Activated T-cell treated with anti-CD3 and anti-CD28 coated beads, Interleukin-2, amount 50 U/mL, for 24 hours (primary cell): ENCODE data around the gene PRRC2B.
"Not testable (repeated sequence)": the region's sequence is repeated elsewhere in the genome, so short reads cannot be mapped to it uniquely, and the experiment has no call there.

Source experiments
- DNase-seq: peaks from one replicate; pipeline ENCODE4 v3.0.0-alpha.2; 2020
- H3K27ac Mint-ChIP-seq: 2 replicates; pipeline ENCODE4 v1.8.0; 2020; ENCODE audit warnings: mild to moderate bottlenecking, mixed read lengths
- H3K27me3 Mint-ChIP-seq: 2 replicates; pipeline ENCODE4 v1.8.0; 2020; ENCODE audit warnings: mixed read lengths
- H3K36me3 Mint-ChIP-seq: 2 replicates; pipeline ENCODE4 v1.8.0; 2020; ENCODE audit warnings: low read depth, mixed read lengths
- H3K4me1 Mint-ChIP-seq: 2 replicates; pipeline ENCODE4 v1.8.0; 2020; ENCODE audit warnings: low read depth, mixed read lengths
- H3K4me3 Mint-ChIP-seq: 2 replicates; pipeline ENCODE4 v1.8.0; 2020; ENCODE audit warnings: mild to moderate bottlenecking, moderate library complexity, mixed read lengths
- H3K9me3 Mint-ChIP-seq: 2 replicates; pipeline ENCODE4 v1.8.0; 2020; ENCODE audit warnings: mixed read lengths

The PRRC2B gene

GRCh38 chr9:131393622-131394463, at the start of gene PRRC2B:
TSS of gene PRRC2B (plus strand) at chr9:131394086. CDS start at chr9:131430145, 36,059 bp downstream.
- no peaks in the 10 kb centered on the region for H3K27me3 Mint-ChIP-seq
- no peaks in the 10 kb centered on the region for H3K9me3 Mint-ChIP-seq
- H3K4me1 Mint-ChIP-seq: peaks cover 43% of the 10 kb centered on the region
- peaks cover 30% of the 10 kb centered on the region for H3K36me3 Mint-ChIP-seq
- H3K4me3 Mint-ChIP-seq: peak within 1 kb of the TSS; percentile 92
- peak within 1 kb of the TSS; percentile 96 for H3K27ac Mint-ChIP-seq
- peak; percentile 87 for DNase-seq

- not testable (repeated sequence) for H3K9me3 Mint-ChIP-seq
These were observed 48.9 kb upstream of the PRRC2B start for GRCh38 chr9:131344931-131345535.

GRCh38 chr9:131346559-131346958, 47.3 kb upstream of the PRRC2B start:
- no peaks in the 10 kb centered on the region for H3K36me3 Mint-ChIP-seq

More at GRCh38 chr9:131344931-131345535, 48.9 kb upstream of the PRRC2B start:
- DNase-seq, H3K4me1 Mint-ChIP-seq, H3K4me3 Mint-ChIP-seq, H3K27me3 Mint-ChIP-seq, H3K36me3 Mint-ChIP-seq, H3K27ac Mint-ChIP-seq: not testable (repeated sequence)

GRCh38 chr9:131347376-131348020, 46.4 kb upstream of the PRRC2B start:
- DNase-seq: no peak
- Mint-ChIP-seq H3K4me1 (peaks cover 10% of the 10 kb centered on the region), H3K9me3 (no peaks in the 10 kb centered on the region), H3K36me3 (no peaks in the 10 kb centered on the region), H3K27me3 (no peaks in the 10 kb centered on the region), H3K4me3 (no peak overlapping the region), H3K27ac (no peak overlapping the region)

More at GRCh38 chr9:131346559-131346958, 47.3 kb upstream of the PRRC2B start:
- Mint-ChIP-seq H3K4me1 (peaks cover 10% of the 10 kb centered on the region), H3K4me3 (no peak overlapping the region), H3K27me3 (no peaks in the 10 kb centered on the region), H3K9me3 (no peaks in the 10 kb centered on the region), H3K27ac (no peak overlapping the region)
- DNase-seq: no peak

- Mint-ChIP-seq H3K27ac (no peak overlapping the region), H3K4me1 (peaks cover 10% of the 10 kb centered on the region), H3K9me3 (no peaks in the 10 kb centered on the region)
These were observed 45.0 kb upstream of the PRRC2B start for GRCh38 chr9:131348631-131349521.

GRCh38 chr9:131349522-131349880, 44.4 kb upstream of the PRRC2B start:
- Mint-ChIP-seq H3K27ac (no peak overlapping the region), H3K36me3 (no peaks in the 10 kb centered on the region), H3K4me1 (peaks cover 10% of the 10 kb centered on the region), H3K9me3 (no peaks in the 10 kb centered on the region), H3K27me3 (no peaks in the 10 kb centered on the region), H3K4me3 (no peak overlapping the region)
- no peak for DNase-seq

More at GRCh38 chr9:131348631-131349521, 45.0 kb upstream of the PRRC2B start:
- Mint-ChIP-seq H3K4me3 (no peak overlapping the region), H3K27me3 (no peaks in the 10 kb centered on the region), H3K36me3 (no peaks in the 10 kb centered on the region)
- no peak for DNase-seq

- H3K9me3 Mint-ChIP-seq: no peaks in the 10 kb centered on the region
- peak overlapping the region; percentile 10 for H3K4me3 Mint-ChIP-seq
- no peak overlapping the region for H3K27ac Mint-ChIP-seq
- H3K4me1 Mint-ChIP-seq: peaks cover 10% of the 10 kb centered on the region
- H3K36me3 Mint-ChIP-seq: no peaks in the 10 kb centered on the region
- peak; percentile 90 for DNase-seq
- no peaks in the 10 kb centered on the region for H3K27me3 Mint-ChIP-seq
These were observed 43.9 kb upstream of the PRRC2B start for GRCh38 chr9:131349881-131350563.

GRCh38 chr9:131356479-131356878, 37.4 kb upstream of the PRRC2B start:
- peaks cover 24% of the 10 kb centered on the region for H3K4me1 Mint-ChIP-seq
- H3K36me3 Mint-ChIP-seq, H3K9me3 Mint-ChIP-seq, H3K4me3 Mint-ChIP-seq, H3K27me3 Mint-ChIP-seq, DNase-seq, H3K27ac Mint-ChIP-seq: not testable (repeated sequence)

GRCh38 chr9:131358556-131358955, 35.3 kb upstream of the PRRC2B start:
- H3K9me3 Mint-ChIP-seq: no peaks in the 10 kb centered on the region
- peak overlapping the region; percentile 10 for H3K4me3 Mint-ChIP-seq
- H3K27ac Mint-ChIP-seq: peak overlapping the region; percentile 60
- peaks cover 29% of the 10 kb centered on the region for H3K4me1 Mint-ChIP-seq
- DNase-seq: no peak
- H3K36me3 Mint-ChIP-seq: no peaks in the 10 kb centered on the region
- no peaks in the 10 kb centered on the region for H3K27me3 Mint-ChIP-seq

GRCh38 chr9:131361202-131361833, 32.6 kb upstream of the PRRC2B start:
- H3K27me3 Mint-ChIP-seq: no peaks in the 10 kb centered on the region
- H3K27ac Mint-ChIP-seq: peak overlapping the region; percentile 88
- peaks cover 29% of the 10 kb centered on the region for H3K4me1 Mint-ChIP-seq
- no peak overlapping the region for H3K4me3 Mint-ChIP-seq
- DNase-seq: peak; percentile 60
- no peaks in the 10 kb centered on the region for H3K9me3 Mint-ChIP-seq
- no peaks in the 10 kb centered on the region for H3K36me3 Mint-ChIP-seq

- H3K9me3 Mint-ChIP-seq: no peaks in the 10 kb centered on the region
- H3K27ac Mint-ChIP-seq: no peak overlapping the region
- no peak overlapping the region for H3K4me3 Mint-ChIP-seq
- no peaks in the 10 kb centered on the region for H3K36me3 Mint-ChIP-seq
- no peaks in the 10 kb centered on the region for H3K27me3 Mint-ChIP-seq
- no peak for DNase-seq
- H3K4me1 Mint-ChIP-seq: peaks cover 12% of the 10 kb centered on the region
These were observed 28.3 kb upstream of the PRRC2B start for GRCh38 chr9:131365546-131365945.

GRCh38 chr9:131366761-131367401, 27.0 kb upstream of the PRRC2B start:
- Mint-ChIP-seq H3K4me3 (no peak overlapping the region), H3K27me3 (no peaks in the 10 kb centered on the region), H3K9me3 (no peaks in the 10 kb centered on the region), H3K27ac (no peak overlapping the region), H3K36me3 (no peaks in the 10 kb centered on the region), H3K4me1 (peaks cover 5% of the 10 kb centered on the region)
- DNase-seq: no peak

GRCh38 chr9:131367450-131367849, 26.4 kb upstream of the PRRC2B start:
- Mint-ChIP-seq H3K4me1 (peaks cover 9% of the 10 kb centered on the region), H3K36me3 (no peaks in the 10 kb centered on the region), H3K9me3 (no peaks in the 10 kb centered on the region), H3K27ac (no peak overlapping the region), H3K27me3 (no peaks in the 10 kb centered on the region), H3K4me3 (no peak overlapping the region)
- DNase-seq: no peak
